RKO (cell line): Measurements from ENCODE around the gene CDIP1.
A peak's percentile ranks its signal among the peaks of the same experiment; 100 is the strongest.

Source experiments
- DNase-seq: peaks from one replicate; pipeline ENCODE4 v3.0.0-alpha.2; 2016; ENCODE audit warnings: low spot score

Gene CDIP1

GRCh38 chr16:4489030-4489429 lies 49.5 kb downstream of the CDIP1 start:
- DNase-seq, result no peak

GRCh38 chr16:4488499-4488967 lies 50.0 kb downstream of the CDIP1 start:
- no peak for DNase-seq

DNA sequence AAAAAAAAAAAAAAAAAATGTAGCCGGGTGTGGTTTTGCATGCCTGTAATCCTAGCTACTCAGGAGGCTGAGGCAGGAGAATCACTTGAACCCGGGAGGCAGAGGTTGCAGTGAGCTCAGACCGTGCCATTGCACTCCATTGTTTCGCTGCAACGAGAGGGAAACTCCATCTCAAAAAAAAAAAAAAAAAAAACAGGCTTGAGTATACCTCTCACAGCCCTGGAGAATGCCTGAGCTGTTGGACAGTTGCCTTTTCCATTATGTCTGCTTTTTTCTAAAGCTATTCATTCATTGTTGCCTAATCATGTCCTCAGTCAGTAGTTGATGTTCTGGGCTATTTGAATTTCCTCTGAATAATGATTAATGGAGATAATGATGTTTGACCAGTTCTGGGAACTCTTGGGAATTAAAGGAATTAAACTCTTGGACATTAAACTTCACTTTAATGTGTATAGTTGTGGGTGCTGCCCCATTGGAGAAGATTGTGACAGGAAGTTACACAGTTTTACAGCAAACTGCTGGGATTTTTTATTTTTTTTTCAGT lies 50.5 kb downstream of the CDIP1 start:
- no peak for DNase-seq

DNA sequence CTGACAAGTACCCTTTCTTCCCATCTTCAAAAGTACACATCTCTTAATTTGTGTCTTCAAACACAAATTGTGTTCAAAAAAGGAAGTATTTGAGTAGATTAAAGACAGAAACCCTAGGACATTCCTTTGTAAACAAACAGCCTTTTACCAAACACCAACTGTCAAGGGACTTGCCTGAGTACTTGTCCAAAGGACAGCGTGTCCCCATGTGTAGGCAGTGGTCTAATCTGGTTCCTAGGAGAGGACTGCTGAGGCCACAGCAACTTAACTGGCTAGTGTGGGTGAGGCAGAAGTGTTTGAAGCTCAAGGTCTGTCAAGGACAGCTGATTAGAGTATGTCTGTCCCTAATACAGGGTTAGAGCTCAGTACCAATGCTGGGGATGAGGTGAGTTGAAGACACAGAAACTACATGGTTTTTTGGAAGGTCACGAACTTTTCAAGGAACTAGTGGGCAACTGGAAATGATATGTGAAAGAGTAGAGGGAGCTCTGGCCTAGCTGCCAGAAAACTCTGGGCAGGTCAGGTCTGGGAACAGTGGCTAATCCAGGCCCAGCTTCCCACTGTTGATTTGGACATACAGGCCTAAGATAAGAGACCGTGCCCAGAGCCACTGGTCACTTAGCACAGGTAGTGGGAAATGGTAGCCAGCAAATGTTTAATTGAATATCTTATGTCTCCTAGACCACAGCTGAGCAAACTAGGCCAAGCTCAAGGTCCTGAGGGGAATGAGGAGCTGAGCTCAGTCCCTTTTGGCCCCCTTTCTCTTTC lies 52.3 kb downstream of the CDIP1 start:
- DNase-seq, result no peak

- DNase-seq, result no peak
These were observed 56.6 kb downstream of the CDIP1 start for GRCh38 chr16:4481963-4482362.

DNA sequence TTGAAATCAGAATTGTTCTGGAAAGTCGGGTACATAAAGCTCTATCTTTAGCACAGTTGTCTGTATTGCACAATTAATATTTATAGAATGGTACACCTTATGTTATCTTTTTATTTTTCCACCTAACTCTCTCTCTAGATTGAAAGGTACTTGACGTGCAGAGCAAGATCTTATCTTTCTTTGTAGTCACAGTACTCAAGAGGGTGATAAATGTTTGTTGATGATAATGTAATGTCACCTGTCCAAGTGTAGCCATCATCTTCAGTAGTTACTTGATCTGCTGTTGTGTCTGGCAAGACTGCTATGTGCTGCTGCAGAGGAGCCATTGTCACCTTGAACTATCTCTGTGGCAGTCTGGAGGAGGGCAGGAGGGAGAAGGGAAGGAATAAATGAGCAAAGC lies 57.0 kb downstream of the CDIP1 start:
- DNase-seq, result no peak

DNA sequence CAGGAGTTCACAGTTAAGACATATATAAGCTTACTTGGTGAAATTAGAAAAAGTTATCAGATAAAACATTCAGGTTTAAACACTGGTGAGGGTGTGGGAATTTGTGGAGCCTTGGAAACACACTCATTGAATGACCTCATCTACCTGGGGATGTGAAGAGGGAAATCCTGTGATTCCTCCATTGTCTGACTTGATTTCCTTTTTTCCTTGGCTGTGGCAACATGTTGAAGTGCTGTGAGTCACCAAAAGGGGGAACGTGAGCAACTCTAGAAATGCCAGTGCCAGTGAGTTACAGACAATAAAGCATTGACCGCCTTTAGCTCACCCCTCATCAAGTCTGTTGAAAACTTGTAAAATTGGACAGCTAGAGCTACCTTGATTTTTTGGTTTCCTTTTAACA lies 60.6 kb downstream of the CDIP1 start:
- DNase-seq, result peak; percentile 74

- DNase-seq, result peak; percentile 95
These were observed 62.4 kb downstream of the CDIP1 start, which contains the start of gene HMOX2 for GRCh38 chr16:4475880-4476788. TSS of gene HMOX2 (plus strand) at chr16:4476398. CDS start at chr16:4505525, 29,127 bp downstream.

- DNase-seq, result peak; percentile 96
These were observed 64.2 kb downstream of the CDIP1 start, which contains the start of gene NMRAL1 for GRCh38 chr16:4474192-4474961. TSS of gene NMRAL1 (minus strand) at chr16:4474625. CDS start at chr16:4474132, 493 bp downstream.

- DNase-seq, result no peak
These were observed 65.7 kb downstream of the CDIP1 start for GRCh38 chr16:4472880-4473279.

- peak; percentile 49 for DNase-seq
These were observed 66.7 kb downstream of the CDIP1 start for GRCh38 chr16:4471869-4472268.

- DNase-seq, result no peak
These were observed 69.6 kb downstream of the CDIP1 start for GRCh38 chr16:4468972-4469371.

DNA sequence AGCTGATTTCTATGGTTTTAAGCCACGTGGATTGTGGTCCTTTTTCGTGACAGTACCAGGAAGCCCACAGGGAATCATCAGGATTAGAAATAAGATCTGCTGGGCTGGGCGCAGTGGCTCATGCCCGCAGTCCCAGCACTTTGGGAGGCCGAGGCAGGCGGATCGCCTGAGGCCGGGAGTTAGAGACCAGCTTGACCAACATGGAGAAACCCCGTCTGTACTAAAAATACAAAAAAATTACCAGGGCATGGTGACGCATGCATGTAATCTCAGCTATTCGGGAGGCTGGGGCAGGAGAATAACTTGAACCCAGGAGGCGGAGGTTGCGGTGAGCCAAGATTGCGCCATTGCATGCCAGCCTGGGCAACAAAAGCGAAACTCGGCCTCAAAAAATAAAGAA lies 70.7 kb downstream of the CDIP1 start:
- DNase-seq, result no peak

- no peak for DNase-seq
These were observed 72.4 kb downstream of the CDIP1 start for GRCh38 chr16:4465977-4466779.

DNA sequence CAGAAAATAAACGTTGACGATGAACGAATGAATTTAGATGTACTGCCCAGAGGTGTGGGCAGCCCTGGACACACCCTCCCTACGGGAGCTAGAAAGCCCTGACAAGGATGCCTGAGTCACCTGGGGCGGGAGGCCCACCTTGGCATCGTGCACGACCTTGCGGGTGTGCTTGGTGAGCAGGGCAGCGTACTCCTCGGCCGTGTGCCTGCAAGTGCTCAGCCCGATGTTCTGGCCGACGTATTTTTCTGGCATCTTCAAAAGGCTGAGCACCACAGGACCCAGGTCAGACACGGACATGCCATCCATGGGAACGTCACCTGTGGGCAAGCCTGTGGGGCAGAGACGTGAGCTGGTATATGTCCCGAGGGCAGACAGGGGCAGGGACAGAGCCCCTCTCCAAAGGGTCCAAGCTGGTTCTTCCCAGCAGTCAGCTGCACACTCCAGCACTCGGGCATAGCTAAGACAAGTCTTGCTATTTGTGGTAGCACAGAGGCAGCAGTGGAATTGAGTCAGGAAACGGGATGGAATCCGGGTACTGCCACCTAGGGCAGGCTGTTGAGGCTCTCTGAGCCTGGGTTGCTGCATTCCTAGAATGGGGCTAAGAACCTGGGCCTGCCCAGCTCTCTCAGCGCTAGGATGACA lies 74.9 kb downstream of the CDIP1 start:
- no peak for DNase-seq

- peak; percentile 21 for DNase-seq
These were observed 77.1 kb downstream of the CDIP1 start for GRCh38 chr16:4461250-4462085.

GRCh38 chr16:4460936-4461249 lies 77.7 kb downstream of the CDIP1 start:
- no peak for DNase-seq
